HG02571 (cell line): ENCODE measurements around the gene ERVK3-1.
A peak's percentile ranks its signal among the peaks of the same experiment; 100 is the strongest.
"Not testable (repeated sequence)": the region's sequence is repeated elsewhere in the genome, so short reads cannot be mapped to it uniquely, and the experiment has no call there.

Experiments used
- ATAC-seq: cut with Tn5 transposase; IDR thresholded peaks from one replicate; pipeline ENCODE4 v1.9.1; 2021; ENCODE audit warnings: mild to moderate bottlenecking, moderate library complexity; ENCODE audit not compliant: unreplicated experiment

The ERVK3-1 gene

DNA sequence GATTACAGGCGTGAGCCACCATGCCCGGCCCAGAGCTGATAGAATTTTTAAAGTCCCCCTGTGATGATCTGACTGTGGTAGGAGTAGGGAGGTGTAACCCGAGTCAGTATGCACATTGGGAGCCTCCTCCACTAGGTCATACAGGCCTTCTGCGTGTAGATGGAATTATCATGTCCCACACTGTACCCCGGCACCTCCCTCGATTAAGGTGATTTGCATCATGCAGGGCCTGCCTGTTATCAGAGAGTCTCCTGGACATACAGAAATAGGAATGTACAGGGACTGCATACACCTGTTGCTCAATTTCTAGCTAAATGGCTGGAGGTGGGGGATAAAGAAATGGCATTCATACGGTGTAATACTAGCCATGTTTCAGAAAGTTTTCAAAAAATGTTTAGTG, 922 bp upstream of the ERVK3-1 start:
- ATAC-seq: no peak

DNA sequence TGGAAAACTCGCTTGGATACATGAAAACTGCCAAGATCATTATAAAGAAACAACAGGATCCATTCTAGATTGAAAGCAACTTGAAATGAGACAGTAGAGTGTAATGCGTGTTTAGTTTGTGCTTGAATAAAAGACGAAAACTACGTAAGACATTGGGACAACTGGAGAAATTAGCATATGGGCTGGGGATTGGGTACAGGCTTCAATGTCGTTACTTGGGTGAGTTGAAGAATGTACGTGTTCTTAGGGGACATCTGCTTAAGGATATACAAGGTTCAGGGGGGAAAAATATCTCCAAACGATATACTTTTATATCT, 471 bp upstream of the ERVK3-1 start:
- ATAC-seq: no peak

GRCh38 chr19:58305932-58306323, 751 bp downstream of the ERVK3-1 start:
- ATAC-seq: no peak

DNA sequence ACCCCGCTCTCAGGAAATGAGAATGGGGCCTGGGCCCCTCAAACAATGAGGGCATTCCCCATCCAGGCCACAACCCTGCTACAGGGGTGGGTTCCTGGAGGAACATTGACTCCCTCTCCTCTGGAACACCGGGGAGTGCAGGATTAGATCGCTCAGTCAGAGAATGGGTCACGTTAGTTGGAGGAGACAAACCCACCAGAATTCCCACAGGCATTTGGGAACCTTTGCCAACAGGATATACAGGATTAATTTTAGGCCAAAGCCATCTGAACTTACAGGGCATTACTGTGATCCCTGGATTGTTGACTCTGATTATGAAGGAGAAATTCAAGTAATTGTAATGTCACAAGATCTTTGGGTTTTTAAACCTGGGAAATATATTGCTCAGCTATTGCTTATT, 2.6 kb downstream of the ERVK3-1 start:
- no peak for ATAC-seq

DNA sequence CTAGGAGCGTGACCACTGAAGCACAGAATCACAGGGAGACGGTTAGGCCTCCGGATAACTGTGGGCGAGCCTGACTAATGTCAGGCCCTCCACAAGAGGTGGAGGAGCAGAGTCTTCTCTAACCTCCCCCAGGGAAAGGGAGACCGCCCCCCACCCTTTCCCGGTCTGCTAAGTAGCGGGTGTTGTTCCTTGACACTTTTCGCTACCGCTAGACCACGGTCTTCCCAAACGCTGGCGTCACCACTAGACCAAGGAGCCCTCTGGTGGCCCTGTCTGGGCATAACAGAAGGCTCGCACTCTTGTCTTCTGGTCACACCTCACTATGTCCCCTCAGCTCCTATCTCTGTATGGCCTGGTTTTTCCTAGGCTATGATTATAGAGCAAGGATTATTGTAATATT, 5.5 kb downstream of the ERVK3-1 start:
- ATAC-seq: not testable (repeated sequence)

DNA sequence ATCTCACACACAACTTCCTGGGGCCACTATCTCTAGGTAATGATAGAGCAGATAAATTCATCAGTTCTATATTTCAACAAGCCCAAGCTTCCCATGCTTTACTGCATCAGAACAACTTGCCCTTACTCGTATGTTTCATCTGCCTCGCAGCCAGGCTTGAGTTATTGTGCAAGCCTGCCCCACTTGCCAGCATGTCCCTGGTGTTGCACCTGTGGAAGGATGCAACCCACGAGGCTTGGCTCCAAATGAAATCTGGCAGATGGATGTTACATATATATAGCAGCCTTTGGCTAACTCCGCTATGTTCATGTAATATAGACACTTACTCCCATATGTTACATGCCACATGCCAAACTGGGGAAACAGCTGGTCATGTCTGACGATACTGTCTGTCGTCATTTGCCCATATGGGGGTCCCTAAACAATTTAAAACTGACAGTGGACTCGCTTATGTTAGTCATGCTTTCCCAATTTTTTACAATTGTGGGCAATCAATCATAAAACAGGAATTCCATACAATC, 6.2 kb downstream of the ERVK3-1 start:
- no peak for ATAC-seq

GRCh38 chr19:58315580-58315979, 10.4 kb downstream of the ERVK3-1 start:
- no peak for ATAC-seq

DNA sequence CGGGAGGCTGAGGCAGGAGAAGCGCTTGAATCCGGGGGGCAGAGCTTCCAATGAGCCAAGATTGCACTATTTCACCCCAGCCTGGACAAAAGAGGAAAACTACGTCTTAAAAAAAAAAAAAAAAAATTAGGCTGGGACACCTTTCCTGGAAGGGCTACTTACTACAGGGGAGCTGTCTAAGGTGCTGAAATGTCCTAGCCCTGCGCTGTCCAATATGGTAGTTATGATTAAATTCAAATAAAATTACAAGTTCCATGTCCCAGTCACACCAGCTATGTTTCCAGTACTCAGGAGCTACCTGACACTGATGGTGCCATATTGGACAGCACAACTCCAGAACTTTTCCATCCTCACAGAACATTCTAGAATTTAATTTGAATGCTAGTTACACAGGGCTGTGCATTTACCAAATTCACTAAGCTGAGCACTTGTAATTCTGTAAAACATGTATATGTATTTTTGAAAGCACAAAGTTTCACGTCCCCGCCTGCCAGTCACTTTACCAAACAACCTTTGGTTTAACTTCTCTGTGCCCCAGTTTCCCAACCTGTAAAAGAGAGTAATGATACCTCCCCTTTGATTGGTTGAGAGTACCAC, 12.4 kb downstream of the ERVK3-1 start:
- no peak for ATAC-seq

DNA sequence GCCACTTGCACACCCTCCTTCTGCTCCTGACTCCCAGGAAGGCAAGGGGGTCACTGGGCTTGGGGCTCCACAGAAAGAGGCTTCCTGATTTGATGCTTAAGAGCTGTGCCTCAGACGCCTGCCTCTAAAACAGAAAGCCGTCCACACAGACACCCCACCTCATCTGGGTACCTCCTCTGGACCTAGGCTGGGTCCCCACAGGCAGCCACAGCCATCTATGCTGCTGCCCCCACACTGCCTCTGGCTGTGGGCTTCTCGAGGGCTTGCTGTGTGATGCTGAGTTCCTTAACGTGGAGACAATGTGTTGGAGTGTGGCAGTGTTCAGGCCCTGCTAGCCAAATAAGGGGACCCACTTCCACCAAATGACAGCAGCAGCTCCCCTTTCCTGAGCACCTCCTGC, 13.1 kb downstream of the ERVK3-1 start:
- ATAC-seq: no peak

GRCh38 chr19:58319241-58319640, 14.1 kb downstream of the ERVK3-1 start:
- no peak for ATAC-seq

- no peak for ATAC-seq
Measured at GRCh38 chr19:58325311-58326022, 20.3 kb downstream of the ERVK3-1 start.

- ATAC-seq: no peak
Measured at GRCh38 chr19:58326501-58326913, 21.3 kb downstream of the ERVK3-1 start.

DNA sequence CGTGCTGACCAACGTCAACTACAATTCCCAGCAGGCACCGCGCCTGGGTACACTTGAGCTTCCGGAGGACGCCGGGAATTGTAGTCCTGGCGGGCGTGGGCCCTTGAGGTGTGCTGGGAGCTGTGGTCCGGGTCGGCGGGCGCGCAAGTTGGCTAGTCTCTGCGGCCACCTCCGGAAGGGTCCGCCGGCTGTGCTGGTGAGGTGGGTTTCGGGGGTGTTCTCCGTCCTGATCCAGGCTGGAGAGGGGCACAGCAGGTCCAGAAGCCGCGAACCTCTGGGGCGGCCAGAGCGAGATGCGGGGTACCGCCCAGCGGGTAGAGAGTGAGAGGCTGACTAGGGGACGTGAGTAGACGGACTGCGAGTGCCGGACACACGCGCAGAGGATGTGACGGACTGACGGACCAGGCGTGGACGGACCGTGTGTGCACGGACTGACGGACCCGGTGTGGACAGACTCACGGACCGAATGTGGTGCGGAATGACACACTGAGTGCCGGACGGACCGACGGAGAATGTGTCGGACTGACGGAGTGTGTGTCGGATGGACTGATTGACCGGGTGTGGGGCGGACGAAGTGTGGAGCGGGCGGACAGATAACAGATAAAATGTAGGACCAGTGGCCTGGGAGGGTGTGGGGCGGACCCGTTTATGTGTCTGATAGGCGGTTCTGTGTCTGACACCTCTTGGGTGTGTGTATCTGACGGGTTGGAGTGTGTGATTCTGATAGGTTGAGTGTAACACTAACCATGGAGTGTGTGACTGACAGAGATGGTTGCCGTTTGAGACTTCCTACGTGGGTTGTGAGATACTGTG, 21.9 kb downstream of the ERVK3-1 start, which contains the start of gene ZSCAN22:
Gene ZSCAN22, plus strand, starts transcription at position 81 of the 813 bp plus-strand sequence. CDS start 7,809 bp downstream, outside the sequence.
- ATAC-seq: peak; percentile 84

DNA sequence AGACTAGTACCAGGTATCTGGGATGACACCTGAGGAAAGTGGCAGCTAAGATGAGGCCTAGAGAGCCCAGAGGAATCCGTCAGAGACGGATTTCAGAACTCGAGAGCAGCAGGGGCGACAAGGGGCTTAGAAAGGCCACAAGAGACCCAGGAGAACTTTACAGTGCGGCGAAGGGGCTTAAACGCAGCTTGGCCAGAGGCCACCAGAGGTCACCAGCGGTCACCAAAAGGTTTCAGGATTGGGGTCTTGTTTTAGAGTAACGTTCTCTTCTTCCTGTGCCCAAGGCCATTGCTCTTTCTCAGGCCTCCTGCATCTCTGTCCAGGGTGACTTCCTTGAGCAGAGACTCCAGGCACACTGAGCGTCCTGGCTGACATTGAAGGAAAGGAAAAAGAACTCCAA, 23.8 kb downstream of the ERVK3-1 start:
- no peak for ATAC-seq

DNA sequence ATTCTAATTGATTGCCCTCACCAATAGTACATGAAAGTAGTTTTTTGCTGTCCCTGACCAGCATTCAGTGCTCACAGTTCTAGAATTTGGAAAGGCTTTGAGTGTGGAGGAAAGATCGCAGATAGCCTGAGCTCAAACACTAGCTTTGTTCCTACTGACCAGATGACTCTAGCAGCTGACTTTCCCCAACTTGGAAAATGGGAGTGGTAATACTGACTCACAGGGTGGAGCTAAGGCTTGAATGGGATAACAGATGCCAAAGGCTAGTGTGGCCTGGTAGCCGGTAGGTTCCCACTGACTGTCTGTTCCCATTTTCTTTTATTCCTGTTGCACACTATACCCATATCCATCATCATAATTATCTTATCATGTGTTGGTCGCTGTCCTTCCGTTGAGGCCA, 25.3 kb downstream of the ERVK3-1 start:
- ATAC-seq: no peak

DNA sequence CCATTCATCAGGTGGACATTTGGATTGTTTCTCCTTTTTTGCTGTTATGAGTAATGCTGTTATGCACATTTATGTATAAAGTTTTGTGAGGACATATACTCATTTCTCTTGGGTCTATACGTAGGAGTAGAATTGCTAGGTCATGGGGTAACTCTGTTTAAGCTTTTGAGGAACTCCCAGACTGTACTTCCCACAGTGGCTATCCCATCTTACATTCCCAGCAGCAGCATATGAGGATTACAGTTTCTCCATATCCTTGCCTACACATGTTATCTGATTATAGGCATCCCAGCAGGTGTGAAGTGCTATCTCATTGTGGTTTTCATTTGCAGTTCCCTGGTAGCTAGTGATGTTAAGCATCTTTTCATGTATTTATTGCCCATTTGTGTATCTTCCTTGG, 27.5 kb downstream of the ERVK3-1 start:
- no peak for ATAC-seq

GRCh38 chr19:58334691-58335249, 29.6 kb downstream of the ERVK3-1 start:
- ATAC-seq: no peak

- no peak for ATAC-seq
Measured at GRCh38 chr19:58335630-58336029, 30.5 kb downstream of the ERVK3-1 start.

GRCh38 chr19:58336216-58336615, 31.0 kb downstream of the ERVK3-1 start:
- no peak for ATAC-seq

- no peak for ATAC-seq
Measured at GRCh38 chr19:58336820-58337219, 31.6 kb downstream of the ERVK3-1 start.

DNA sequence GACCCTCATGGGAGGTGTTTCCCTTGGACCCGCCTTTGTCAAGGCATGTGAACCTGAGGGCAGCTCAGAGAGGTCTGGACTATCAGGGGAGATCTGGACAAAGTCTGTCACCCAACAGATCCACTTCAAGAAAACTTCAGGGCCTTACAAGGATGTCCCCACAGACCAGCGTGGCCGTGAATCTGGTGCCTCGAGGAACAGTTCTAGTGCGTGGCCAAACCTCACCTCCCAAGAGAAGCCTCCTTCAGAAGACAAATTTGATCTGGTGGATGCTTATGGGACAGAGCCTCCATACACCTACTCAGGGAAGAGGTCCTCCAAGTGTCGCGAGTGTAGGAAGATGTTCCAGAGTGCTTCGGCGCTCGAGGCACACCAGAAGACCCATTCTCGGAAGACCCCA, 33.2 kb downstream of the ERVK3-1 start:
- no peak for ATAC-seq
